Muscle layer of duodenum (tissue), 2 donors: ENCODE results near the gene WWOX.
"Not testable (repeated sequence)": the region's sequence is repeated elsewhere in the genome, so short reads cannot be mapped to it uniquely, and the experiment has no call there.

Experiments
- H3K27ac ChIP-seq: one replicate; pipeline ENCODE4 v1.7.0; 2013; ENCODE audit warnings: mild to moderate bottlenecking, low read length
- H3K27me3 ChIP-seq: one replicate; pipeline ENCODE4 v1.7.0; 2013; ENCODE audit warnings: low read depth, mild to moderate bottlenecking, control low read depth, low read length
- H3K36me3 ChIP-seq, 2 donors: one replicate each; pipeline ENCODE4 v1.7.0; 2013; ENCODE audit warnings: low read length in 2 of 2, control low read depth in 1 of 2, mild to moderate bottlenecking in 1 of 2; ENCODE audit not compliant: insufficient read depth in 2 of 2, control insufficient read depth in 1 of 2
- H3K4me1 ChIP-seq, 2 donors: one replicate each; pipeline ENCODE4 v1.7.0; 2013; ENCODE audit warnings: low read length in 2 of 2, mild to moderate bottlenecking in 2 of 2, control low read depth in 1 of 2, moderate library complexity in 1 of 2; ENCODE audit not compliant: insufficient read depth in 2 of 2, control insufficient read depth in 1 of 2
- H3K4me3 ChIP-seq, 2 donors: one replicate each; pipeline ENCODE4 v1.7.0; 2013; ENCODE audit warnings: low read length in 2 of 2, low read depth in 1 of 2, mild to moderate bottlenecking in 1 of 2
- H3K9me3 ChIP-seq, 2 donors: one replicate each; pipeline ENCODE4 v1.7.0; 2013; ENCODE audit warnings: low read length in 2 of 2, control low read depth in 1 of 2, mild to moderate bottlenecking in 1 of 2; ENCODE audit not compliant: control insufficient read depth in 1 of 2
- donor health status: healthy.

Gene WWOX

GRCh38 chr16:79042141-79042540, 942.7 kb downstream of the WWOX start:
- no peak overlapping the region for H3K27ac ChIP-seq
- H3K9me3 ChIP-seq: no peaks in the 10 kb centered on the region
- H3K4me1 ChIP-seq: peaks cover 0 to 4% of the 10 kb centered on the region in 2 donors
- no peaks in the 10 kb centered on the region for H3K27me3 ChIP-seq
- H3K36me3 ChIP-seq: no peaks in the 10 kb centered on the region
- no peak overlapping the region for H3K4me3 ChIP-seq

GRCh38 chr16:79042886-79043285, 943.4 kb downstream of the WWOX start:
- Histone ChIP-seq H3K4me1 (peaks cover 0 to 1% of the 10 kb centered on the region in 2 donors), H3K9me3 (no peaks in the 10 kb centered on the region), H3K27ac (no peak overlapping the region), H3K27me3 (no peaks in the 10 kb centered on the region), H3K4me3 (no peak overlapping the region), H3K36me3 (no peaks in the 10 kb centered on the region)

DNA sequence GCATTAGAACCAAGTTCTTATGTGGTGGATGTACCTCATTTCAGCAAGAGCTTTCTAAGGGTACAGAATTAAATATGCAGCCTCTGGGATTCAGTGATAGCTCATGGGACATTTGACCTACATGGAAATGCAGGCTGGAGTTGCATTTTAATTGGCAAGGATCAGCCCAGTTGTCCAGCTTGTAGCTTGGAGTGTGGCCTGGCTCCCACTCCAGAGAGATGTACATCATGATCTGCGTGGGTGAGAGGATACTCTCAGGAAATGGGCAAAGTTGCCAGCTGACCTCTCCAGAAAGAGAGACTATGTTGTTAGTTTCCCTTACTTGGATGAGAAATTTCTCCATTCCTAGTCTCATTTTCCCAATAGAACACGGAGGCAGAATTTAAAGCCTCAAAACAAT, 945.7 kb downstream of the WWOX start:
- Histone ChIP-seq H3K27me3 (no peaks in the 10 kb centered on the region), H3K4me3 (no peak overlapping the region), H3K27ac (no peak overlapping the region), H3K36me3 (no peaks in the 10 kb centered on the region), H3K4me1 (no peaks in the 10 kb centered on the region), H3K9me3 (no peaks in the 10 kb centered on the region)

- H3K27ac ChIP-seq: no peak overlapping the region
- H3K27me3 ChIP-seq: no peaks in the 10 kb centered on the region
- no peaks in the 10 kb centered on the region for H3K4me1 ChIP-seq
- no peaks in the 10 kb centered on the region for H3K9me3 ChIP-seq
- no peaks in the 10 kb centered on the region for H3K36me3 ChIP-seq
- no peak overlapping the region for H3K4me3 ChIP-seq
These were observed 947.9 kb downstream of the WWOX start for GRCh38 chr16:79047337-79047736.

DNA sequence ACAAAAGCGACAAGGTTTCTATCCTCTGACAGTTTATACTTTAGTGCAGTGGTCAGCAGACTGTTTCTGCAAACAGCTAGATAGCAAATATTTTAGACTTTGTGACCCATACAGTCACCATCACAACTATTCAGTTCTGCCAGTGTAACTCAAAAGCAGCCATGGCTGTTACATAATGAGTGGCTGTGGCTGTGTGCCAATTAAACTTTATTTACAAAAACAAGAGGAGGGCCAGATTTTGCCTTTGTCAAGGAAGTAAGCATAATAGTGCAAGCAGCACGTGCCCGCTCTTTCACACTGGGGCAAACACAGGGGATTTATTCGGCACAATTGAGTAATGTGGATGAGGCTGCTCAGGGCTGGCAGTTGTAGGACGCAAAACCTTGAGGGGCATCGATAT, 949.6 kb downstream of the WWOX start:
- H3K9me3 ChIP-seq: no peaks in the 10 kb centered on the region
- H3K27me3 ChIP-seq: no peaks in the 10 kb centered on the region
- no peaks in the 10 kb centered on the region for H3K36me3 ChIP-seq
- H3K4me1 ChIP-seq: no peaks in the 10 kb centered on the region
- no peak overlapping the region for H3K27ac ChIP-seq
- no peak overlapping the region for H3K4me3 ChIP-seq

GRCh38 chr16:79050063-79050462, 950.6 kb downstream of the WWOX start:
- Histone ChIP-seq H3K27me3 (no peaks in the 10 kb centered on the region), H3K36me3 (no peaks in the 10 kb centered on the region), H3K27ac (no peak overlapping the region), H3K4me3 (no peak overlapping the region), H3K9me3 (no peaks in the 10 kb centered on the region), H3K4me1 (no peaks in the 10 kb centered on the region)

DNA sequence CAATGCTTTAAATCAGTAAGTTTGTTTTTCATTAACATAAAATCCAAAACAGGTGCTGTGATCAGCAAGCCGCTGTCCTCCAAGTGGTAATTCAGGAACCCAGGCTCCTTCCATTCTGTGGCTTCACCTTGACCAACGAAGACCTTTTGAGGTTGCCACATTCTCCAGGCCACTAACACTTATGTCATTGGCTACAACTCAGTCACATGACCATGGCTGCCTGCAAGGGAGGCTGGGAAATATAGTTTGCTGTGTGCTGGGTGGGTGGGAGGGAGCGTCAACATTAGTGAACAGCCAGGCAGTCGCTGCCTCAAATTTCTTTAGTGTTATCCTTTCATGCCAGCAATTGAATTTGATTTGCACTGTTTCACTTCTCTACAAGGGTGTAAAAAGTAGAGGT, 951.9 kb downstream of the WWOX start:
- H3K27ac ChIP-seq: no peak overlapping the region
- H3K36me3 ChIP-seq: no peaks in the 10 kb centered on the region
- no peaks in the 10 kb centered on the region for H3K4me1 ChIP-seq
- H3K27me3 ChIP-seq: no peaks in the 10 kb centered on the region
- H3K9me3 ChIP-seq: no peaks in the 10 kb centered on the region
- H3K4me3 ChIP-seq: no peak overlapping the region

GRCh38 chr16:79052198-79052597, 952.7 kb downstream of the WWOX start:
- H3K27ac ChIP-seq, H3K27me3 ChIP-seq, H3K4me3 ChIP-seq, H3K9me3 ChIP-seq, H3K36me3 ChIP-seq, H3K4me1 ChIP-seq: not testable (repeated sequence)

- Histone ChIP-seq H3K27ac (no peak overlapping the region), H3K9me3 (no peaks in the 10 kb centered on the region), H3K27me3 (no peaks in the 10 kb centered on the region), H3K4me1 (no peaks in the 10 kb centered on the region), H3K36me3 (no peaks in the 10 kb centered on the region), H3K4me3 (no peak overlapping the region)
These were observed 954.1 kb downstream of the WWOX start for GRCh38 chr16:79053577-79053976.

GRCh38 chr16:79054211-79054984, 954.9 kb downstream of the WWOX start:
- no peaks in the 10 kb centered on the region for H3K9me3 ChIP-seq
- no peaks in the 10 kb centered on the region for H3K36me3 ChIP-seq
- H3K4me3 ChIP-seq: no peak overlapping the region
- no peaks in the 10 kb centered on the region for H3K4me1 ChIP-seq
- no peaks in the 10 kb centered on the region for H3K27me3 ChIP-seq
- no peak overlapping the region for H3K27ac ChIP-seq

DNA sequence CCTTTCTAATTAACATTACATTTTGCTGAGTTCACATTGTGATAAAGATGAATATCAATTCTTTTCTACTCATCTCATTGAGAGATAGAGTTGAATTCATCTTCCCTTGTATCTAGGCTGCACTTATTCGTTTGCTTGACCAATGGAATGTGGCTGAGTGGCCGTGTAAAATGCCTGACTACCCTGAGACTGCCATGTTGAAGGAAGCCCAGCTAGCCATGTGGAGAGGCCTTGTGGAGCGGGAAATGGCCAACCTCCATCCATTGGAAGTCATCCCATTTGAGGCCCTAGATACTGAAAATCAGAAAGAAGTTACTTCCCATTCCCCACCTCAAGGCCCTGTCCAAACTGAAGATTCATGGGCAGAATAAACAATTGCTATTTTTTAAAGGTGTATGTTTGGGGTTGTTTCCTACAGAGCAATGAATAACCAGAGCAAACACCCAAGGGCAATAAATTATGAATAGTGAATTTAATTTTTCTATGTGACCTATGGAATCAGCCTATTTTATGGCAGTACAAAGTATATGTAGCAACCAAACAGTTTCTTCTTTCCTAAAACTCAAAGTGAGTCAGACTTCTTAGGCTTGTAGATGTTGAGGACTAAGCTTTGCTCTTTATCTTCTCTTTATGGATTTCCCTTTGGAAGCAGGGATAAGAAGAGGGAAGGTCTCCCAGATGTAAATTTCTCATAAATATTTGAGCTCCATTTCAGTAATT, 956.0 kb downstream of the WWOX start:
- Histone ChIP-seq H3K4me3 (no peak overlapping the region), H3K4me1 (no peaks in the 10 kb centered on the region), H3K36me3 (no peaks in the 10 kb centered on the region), H3K9me3 (no peaks in the 10 kb centered on the region), H3K27me3 (no peaks in the 10 kb centered on the region), H3K27ac (no peak overlapping the region)
